GM18498 (cell line): ENCODE results near the gene TDRD6.
"Not testable (repeated sequence)": the region's sequence is repeated elsewhere in the genome, so short reads cannot be mapped to it uniquely, and the experiment has no call there.

ENCODE experiments used
- ATAC-seq: cut with Tn5 transposase; IDR thresholded peaks from one replicate; pipeline ENCODE4 v1.9.1; 2021; ENCODE audit warnings: mild to moderate bottlenecking, moderate library complexity; ENCODE audit not compliant: unreplicated experiment

Gene TDRD6, protein sequence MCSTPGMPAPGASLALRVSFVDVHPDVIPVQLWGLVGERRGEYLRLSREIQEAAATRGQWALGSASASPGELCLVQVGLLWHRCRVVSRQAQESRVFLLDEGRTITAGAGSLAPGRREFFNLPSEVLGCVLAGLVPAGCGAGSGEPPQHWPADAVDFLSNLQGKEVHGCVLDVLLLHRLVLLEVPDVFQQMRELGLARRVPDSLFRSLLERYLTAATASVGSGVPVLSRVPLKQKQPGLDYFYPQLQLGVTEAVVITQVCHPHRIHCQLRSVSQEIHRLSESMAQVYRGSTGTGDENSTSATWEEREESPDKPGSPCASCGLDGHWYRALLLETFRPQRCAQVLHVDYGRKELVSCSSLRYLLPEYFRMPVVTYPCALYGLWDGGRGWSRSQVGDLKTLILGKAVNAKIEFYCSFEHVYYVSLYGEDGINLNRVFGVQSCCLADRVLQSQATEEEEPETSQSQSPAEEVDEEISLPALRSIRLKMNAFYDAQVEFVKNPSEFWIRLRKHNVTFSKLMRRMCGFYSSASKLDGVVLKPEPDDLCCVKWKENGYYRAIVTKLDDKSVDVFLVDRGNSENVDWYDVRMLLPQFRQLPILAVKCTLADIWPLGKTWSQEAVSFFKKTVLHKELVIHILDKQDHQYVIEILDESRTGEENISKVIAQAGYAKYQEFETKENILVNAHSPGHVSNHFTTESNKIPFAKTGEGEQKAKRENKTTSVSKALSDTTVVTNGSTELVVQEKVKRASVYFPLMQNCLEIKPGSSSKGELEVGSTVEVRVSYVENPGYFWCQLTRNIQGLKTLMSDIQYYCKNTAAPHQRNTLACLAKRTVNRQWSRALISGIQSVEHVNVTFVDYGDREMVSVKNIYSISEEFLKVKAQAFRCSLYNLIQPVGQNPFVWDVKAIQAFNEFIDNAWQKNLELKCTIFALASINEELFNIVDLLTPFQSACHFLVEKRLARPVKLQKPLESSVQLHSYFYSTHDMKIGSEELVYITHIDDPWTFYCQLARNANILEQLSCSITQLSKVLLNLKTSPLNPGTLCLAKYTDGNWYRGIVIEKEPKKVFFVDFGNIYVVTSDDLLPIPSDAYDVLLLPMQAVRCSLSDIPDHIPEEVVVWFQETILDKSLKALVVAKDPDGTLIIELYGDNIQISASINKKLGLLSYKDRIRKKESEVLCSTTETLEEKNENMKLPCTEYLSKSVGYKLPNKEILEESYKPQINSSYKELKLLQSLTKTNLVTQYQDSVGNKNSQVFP (N-terminal part only)

DNA sequence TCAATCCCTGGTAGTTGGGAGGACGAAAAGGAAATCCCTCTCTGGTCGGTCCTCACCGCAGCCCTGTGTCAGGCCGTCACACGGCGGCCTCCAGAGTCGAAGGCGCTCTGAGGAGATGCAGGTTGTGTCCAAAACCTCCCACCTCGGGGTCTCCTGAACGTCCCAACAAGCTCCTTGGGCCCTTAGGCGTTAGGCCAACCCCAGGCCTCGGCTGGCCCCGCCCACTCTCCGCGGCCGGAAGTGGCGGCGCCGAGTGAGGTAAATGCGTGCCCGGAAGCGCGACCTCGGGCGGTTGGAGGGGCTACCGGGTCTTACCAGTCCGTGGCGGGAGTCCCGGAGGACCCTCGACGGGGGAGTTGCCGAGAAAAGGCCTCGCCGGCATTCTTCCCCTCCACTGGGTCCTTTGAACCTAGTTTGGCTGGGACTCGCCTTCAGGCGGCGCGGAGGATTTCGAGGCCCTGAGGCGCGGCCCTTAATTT lies at the start of gene TDRD6:
TSS of gene TDRD6 (plus strand) at position 267 of the 479 bp plus-strand sequence. CDS start 244 bp downstream, outside the sequence.
- ATAC-seq, result no peak

DNA sequence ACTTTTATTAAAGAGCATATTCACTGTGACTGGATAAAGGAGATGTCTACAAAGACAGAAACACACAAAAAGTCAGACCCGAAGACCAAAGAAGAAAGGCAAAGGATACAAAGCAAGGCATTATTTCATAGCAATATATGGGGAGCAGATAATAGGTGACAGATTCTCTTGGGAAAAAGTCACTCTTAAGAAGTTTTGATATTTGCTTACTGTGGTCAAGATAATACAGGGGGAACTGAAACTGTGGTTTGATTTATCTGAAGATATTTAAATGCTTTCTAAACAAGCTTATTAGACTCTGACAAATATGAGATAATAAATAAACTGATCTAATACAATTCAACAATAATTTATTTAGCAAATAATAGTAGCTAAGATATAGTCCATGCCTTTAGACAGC lies 49.8 kb upstream of the TDRD6 start:
- ATAC-seq, result no peak

DNA sequence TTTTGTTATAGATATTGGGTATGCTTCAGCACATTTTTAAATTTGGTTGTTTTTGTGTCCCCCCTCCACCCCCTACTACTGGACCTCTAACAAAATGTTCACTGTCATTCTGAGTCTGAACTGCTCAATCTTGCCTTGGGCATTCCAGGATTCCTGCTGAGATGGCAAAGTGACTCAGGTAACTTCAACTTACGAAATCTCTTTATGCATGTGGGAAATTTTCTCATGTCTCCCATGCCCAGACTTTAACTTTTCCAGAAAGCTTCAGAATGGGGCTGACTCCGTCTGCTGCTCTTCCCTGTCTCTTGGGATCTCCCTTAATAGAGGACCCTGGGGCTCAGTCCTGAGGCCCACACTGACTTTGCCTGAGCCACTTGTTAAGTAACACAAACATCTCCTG lies 49.0 kb upstream of the TDRD6 start:
- ATAC-seq, result no peak

DNA sequence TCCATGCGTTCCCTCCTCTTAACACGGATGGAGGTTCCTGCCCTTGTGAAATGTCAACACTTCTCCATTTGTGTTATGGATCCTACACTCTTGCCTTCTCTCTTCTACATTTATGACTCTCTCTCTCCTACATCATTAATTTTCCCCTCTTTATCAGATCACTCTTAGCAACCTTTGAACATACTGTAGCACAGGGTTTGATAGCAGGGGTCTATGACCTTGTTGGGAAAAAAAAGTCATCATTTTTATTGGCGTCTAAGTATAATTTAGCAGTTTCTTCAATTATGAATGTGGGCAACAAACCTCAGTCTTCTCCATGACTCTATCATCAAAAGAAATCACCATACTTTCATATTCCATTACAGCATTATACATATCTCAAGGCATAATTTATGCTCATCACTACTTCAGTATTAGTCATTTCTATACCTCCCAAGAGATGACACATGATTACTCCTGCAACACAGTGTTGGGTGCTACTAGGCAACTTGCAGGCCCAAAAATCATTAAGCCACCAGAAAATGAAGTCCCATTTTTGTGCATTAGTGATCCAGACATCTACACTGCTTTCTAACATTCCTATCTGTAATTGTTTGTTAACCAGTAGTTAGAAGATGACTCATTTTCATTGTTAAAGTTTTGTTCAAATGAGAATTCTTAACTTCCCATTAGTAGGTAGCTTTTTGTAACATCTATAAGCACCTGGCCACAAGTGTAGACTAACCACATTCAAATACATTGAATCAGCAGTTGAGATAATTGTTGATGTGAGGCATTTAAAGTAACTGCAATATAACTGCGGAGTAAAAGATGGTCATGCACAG lies 44.5 kb upstream of the TDRD6 start:
- ATAC-seq, result no peak

DNA sequence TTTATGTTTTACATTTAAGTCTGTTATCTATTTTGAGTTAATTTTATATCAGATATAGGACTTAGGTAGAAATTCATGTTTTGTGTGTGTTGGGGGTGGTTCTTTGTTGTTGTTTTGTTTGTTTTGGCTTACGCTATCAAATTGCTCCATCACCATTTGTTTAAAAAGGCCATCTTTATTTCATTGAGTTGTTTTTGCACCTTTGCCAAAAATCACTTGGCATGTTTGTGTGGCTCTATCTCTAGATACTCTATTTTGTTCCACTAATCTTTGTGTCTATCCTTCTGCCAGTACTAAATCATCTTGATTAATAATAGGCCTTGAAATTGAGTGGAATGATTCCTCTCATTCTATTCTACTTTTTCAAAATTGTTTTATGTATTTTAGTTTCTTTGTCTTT lies 42.4 kb upstream of the TDRD6 start:
- ATAC-seq, result no peak

DNA sequence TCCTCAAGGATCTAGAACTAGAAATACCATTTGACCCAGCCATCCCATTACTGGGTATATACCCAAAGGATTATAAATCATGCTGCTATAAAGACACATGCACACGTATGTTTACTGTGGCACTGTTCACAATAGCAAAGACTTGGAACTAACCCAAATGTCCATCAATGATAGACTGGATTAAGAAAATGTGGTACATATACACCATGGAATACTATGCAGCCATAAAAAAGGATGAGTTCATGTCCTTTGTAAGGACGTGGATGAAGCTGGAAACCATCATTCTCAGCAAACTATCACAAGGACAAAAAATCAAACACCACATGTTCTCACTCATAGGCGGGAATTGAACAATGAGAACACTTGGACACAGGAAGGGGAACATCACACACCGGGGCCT lies 39.6 kb upstream of the TDRD6 start:
- not testable (repeated sequence) for ATAC-seq

DNA sequence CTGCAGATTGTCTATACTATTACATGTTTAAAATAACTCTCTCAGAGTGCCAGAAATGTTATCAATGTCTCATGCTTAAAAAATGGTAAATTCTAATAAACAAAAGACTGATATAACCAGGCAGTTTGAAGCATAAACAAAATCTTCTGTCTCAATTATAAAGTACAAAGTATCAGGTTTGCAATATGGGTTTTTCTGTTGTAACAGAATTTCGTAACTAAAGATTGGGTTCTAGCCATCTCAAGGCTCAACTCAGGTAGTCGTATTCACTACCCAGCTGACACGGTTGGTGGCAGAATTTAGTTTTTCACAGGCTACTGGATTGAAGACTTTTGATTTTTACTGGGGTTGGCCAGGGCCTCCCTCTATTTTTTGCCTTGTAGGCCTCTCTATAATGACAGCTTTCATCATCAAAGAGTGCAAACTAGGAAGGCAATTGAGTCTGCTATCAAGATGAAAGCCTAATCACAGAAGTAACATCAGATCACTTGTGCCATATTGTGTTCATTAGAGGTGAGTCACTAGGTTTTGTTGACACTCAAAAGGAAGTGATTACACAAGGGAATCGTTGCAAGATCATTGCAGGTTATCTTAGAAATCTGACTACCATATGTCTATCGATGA lies 38.7 kb upstream of the TDRD6 start:
- no peak for ATAC-seq

DNA sequence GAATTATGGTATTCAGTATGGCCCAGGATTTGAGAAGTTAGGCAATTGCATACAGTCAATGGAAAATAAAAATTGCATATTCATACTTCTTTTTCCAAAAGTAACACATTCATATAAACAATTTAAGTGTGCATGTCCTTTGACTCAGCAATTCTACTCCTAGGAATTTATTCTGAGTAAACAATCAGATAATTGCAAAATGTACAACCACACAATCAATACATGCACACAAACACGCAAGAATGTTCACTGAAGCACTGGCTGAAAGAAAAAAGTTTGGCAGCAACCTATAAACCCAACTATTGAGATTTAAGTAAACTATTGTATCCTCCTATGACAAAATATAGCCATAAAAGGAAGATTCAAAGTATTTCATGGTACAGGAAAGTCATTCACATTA lies 36.7 kb upstream of the TDRD6 start:
- no peak for ATAC-seq

DNA sequence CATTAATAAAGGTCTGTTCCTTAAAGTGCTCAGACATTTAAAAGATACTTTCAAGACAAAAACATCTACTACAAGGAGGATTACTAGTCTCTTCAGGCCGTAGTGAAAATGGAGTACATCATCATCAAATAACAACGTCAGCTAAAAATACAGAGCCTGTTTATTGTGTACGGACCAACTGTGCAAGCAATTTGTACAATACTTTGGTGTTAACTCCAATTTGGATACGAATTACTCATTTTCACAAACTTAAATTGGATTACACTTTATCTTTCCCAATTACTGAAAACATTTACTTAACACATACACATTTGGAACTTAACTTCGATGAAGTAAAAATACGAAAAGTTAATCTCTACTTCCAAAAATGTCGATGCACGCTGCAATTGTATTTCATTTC lies 35.9 kb upstream of the TDRD6 start:
- no peak for ATAC-seq

DNA sequence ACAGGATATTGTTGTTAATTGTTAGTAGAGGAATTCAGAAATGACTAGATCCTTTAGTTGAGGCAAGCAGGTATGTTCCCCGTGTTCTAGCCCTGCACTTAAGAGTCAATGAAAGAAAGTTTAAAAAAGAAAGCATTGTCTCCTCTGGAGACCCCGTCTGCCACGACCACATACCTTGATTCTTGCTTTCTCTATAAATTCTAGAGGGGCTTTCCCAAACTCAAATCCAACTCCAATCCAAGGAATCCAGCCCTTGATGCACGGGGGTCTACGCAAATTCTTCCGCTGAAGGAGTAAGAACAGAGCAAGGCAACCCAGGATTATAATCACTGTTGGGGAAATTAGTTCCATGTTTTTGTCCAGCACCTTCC lies 35.5 kb upstream of the TDRD6 start:
- ATAC-seq, result no peak

DNA sequence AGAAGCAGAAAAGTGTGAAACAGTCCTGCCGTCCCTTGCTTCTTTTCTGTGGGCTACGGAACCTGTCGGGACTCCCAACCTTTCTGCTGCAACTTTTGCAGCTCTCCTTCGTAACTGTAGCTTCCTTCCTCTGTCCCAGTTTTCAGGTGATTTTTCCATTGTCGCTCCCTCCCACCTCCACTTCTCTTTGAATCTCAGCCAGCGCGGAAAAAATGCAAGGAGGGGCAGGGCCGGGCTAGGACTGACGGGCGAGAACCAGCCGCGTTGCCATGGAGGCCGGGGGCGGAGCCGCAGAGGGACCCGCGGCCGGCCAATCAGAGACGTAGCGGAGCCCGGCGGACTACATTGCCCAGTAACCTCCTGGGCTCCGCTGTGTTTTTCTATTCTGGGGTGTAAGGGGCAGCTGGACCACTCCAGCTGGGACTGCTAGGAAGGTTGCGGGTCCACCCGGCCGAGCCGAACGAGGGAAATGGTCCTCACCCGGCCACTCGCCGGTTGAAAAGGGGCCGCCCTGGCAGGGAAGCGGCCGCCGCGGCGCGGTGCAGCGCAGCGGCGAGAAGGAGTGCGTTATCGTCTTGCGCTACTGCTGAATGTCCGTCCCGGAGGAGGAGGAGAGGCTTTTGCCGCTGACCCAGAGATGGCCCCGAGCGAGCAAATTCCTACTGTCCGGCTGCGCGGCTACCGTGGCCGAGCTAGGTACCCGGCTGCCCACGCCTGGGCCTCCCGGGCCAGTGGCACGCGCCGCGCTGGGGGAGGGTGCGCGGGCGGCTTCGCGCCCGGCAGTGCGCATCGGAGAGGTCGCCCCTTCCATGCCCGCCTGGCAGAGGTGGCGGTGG lies 34.9 kb upstream of the TDRD6 start, which contains the start of the genes CYP39A1 and SLC25A27:
TSS of gene CYP39A1 (minus strand) at position 216 of the 836 bp plus-strand sequence. CDS start 236 bp downstream, outside the sequence.
TSS of gene SLC25A27 (plus strand) at position 373 of the 836 bp plus-strand sequence. CDS start at position 591, 218 bp downstream.
- ATAC-seq, result peak; percentile 100

DNA sequence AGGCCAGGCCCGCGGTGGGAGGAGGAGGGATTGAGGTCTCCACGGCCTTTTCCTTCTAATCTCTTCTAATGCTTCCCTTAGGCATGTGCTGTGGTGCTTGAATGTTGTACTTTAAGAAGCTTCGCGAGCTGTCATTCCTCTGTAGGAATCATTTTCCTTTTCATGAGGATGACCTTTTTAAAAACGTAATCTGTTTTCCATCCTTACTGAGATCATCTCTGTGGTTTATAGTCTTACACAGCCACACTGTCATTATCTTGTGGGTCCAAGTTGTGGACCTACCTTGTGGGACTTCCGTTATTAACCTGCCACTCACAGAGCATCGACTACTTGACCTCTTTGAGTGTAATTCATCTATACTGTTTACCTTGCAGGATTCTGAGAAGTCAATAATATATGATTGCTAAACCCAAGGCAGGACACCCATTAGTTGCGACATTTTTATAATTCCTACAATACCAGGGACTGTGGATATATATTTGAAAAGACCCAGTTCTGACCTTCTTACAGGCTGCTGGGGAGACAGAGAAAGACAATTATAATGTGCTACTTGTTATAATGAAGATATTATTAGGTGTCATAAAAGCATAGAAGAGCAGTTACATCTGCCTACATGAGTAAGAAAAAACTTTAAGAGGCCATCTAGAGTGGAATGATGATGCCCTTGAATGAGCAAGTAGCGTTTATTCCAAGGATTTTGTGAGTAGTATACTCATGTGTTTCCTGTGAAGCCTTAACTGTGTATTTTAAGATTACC lies 34.1 kb upstream of the TDRD6 start:
- no peak for ATAC-seq

DNA sequence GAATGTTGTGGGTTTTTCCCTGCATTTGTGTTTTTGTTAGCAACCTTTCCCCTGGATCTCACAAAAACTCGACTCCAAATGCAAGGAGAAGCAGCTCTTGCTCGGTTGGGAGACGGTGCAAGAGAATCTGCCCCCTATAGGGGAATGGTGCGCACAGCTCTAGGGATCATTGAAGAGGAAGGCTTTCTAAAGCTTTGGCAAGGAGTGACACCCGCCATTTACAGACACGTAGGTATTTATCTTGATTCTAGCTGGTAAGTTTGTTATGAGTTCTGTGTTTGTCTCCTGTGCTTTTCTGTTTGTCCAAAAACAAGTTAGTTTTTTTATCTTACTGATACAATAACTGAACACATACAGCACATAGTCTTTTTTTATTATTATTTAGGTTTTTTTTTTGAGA lies 31.9 kb upstream of the TDRD6 start:
- no peak for ATAC-seq

DNA sequence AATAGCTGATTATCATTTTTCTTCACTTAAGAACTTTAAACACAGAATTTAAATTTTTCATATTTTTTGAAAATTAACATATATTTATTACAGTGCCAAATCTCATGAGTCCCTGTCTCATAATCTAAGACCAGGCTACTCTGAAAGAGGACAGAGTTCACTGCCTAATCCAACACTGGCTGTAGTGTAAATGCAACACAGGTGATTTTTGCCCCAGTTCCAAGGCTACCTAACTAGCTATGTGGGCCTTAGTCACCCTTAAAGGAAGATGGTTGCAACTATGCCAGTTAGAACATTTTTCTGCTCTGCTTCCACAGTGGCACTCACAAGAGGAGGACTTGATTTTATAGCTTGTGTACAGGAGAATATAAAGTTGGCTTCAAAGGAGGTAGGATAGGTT lies 30.0 kb upstream of the TDRD6 start:
- no peak for ATAC-seq

DNA sequence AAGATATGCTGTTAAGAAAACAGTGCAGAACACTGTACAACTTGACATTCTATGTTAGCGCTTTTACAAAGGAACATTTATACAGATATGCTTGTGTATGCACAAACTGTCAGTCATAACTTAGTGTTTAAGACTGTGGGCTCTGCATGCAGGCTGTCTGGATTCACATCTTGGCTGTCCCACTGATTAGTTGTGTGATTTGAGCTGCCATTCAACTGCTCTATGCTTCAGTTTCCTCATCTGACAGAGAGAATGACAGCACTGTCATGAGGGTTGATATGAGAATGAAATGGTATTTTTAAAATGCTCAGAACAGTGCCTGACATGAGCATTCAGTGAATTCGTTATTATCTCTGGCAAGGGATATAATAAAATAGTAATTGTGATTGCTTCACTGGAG lies 26.2 kb upstream of the TDRD6 start:
- no peak for ATAC-seq

DNA sequence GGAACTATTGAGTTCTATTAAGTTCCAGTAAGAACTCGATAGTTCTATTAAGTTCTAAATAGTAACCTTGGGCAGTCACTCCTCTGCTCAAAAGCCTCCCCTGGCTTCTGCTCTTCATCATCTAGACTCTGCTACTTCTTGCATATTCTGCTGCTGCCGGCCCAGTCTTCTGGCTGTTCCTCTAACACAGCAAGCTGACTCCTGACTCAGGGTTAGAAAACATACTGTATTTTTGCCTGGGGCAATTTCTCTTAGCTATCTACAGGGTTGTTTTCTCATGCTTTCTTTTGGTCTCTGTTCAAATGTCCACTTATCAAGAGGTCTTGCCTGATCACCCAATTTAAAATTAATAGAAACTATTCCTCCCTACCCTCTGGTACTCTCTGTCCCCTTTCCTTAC lies 20.3 kb upstream of the TDRD6 start:
- no peak for ATAC-seq

DNA sequence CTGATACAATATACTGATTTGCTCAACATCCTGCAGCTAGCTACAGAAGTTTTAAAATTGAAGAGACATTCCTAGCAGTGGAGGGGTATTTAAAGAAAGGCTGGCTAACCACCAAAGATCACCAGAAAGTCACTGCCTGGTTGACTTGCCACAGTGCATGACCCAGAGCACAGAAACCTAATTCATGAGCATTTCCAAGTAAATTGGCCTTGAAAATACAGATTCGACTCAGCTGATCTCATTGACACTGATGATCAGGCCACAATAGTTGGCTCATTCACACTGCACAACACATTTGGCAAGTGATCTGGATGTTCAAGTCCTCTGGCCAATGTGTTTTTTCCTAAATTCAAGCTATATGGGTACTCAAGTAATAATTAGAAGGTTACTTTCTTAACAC lies 13.3 kb upstream of the TDRD6 start:
- ATAC-seq, result no peak
